Nucleus accumbens (tissue), 56 donors: ENCODE data around the gene RNF212B.

Source experiments
- DNase-seq, 56 donors: peaks; one replicate each; lab custom pipeline; 2025; lab: John Stamatoyannopoulos, UW

RNF212B gene

DNA sequence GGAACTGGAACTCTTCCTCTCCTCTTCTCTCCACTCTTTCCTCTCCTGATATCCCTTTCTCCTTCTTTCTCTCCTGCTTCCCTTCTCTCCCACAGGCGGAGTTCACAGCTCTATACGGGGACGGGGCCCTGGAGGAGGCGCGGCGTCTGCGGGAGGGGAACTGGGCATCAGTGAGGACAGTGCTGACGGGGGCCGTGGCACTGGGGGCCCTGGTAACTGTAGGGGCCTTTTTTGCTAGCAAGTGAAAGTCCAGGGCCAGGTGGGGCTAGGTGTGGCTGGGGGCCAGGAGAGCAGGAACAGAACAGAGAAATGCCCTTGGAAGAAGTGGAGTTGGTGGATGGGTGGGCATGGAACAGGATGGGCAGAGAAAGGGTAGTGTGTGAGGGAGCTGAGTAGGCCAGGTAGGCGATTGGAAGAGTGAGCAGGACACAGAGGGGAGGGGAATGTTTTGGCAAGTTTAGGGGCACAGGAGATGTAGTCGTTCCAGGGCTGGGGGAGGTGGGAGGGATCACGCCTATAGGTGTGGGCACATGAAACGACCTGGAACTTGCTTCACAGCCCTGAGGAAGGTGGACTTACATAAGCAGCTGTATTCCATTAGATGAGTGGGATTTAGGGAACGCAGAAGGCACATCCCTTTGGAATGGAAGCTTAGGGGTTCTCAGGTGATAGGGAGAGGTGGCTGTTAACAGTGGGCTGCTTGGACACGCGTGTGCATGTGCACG is 71.1 kb downstream of the RNF212B start:
- DNase-seq, result no peak

DNA sequence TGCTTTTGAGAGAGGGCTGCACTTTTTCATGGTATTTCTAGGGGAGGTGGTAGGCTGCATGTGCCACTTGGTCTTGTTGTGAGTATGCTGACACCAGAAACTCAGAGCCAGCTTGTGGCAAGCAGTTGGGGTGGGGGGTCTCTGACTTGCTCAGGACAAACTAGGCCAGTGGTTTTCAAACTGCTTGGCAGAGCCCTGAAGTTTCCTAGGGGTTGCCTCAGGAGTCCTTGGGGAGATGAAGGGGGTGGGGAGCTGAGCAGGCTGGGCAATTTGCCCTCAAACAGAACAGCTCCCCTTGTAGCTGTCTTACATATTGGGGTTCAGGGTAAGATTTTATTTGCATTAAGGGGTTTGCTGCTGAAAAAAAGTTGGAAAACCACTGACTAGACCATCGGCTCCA is 72.8 kb downstream of the RNF212B start:
- no peak for DNase-seq

DNA sequence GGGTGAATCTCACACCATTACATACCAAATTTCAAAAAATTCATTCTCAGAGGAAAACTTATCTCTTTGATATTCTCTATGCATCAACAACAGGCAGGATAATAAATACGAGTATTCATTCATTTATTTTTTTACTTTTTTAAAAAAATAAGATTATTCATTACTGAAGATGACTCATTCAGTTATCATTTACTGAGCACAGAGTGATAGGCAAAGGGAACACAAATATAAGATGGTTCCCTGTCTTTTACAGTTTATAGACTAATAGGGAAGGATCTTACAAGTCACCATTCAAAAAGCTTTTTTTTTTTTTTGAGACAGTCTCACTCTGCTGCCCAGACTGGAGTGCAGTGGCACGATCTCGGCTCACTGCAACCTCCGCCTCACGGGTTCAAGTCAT is 78.6 kb downstream of the RNF212B start:
- no peak for DNase-seq

DNA sequence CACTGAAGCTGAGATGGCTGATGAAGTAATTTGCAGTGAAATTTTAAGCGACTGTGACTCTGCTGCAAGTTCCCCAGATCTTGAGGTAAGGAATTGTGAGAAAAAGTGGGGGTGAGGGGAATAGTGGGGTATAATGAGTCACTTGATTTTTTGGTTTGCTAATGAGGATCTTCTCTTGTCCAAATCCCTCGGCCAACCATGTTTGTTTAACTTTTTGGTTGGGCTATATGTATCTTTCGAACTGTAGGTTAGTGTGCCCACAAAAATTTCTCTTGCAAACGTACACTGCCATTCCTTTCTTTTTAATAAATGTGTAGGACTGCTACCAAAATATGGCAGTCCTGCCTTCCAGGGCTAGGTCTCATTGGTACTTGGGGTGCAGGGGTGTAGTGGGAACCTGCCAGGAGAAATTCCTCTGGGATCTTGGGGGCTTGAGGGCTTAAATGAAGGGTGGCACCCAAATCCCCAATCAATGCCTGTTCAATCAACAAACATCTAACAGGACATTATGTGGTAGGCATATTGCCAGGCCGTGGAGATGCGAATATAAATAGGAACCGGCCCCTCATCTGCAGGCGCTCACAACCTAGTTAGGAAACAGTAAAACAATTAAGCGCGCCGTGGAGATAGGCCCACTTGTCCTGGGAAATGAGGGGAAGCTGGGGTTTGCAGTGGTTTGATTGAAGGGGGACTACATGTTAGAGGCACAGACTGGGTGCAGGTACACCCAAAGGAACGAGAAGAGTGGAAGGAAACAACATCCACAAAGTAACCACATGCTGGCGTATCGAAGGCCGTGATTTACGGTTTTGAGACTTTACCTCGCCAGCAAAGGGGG is 82.2 kb downstream of the RNF212B start:
- no peak for DNase-seq

DNA sequence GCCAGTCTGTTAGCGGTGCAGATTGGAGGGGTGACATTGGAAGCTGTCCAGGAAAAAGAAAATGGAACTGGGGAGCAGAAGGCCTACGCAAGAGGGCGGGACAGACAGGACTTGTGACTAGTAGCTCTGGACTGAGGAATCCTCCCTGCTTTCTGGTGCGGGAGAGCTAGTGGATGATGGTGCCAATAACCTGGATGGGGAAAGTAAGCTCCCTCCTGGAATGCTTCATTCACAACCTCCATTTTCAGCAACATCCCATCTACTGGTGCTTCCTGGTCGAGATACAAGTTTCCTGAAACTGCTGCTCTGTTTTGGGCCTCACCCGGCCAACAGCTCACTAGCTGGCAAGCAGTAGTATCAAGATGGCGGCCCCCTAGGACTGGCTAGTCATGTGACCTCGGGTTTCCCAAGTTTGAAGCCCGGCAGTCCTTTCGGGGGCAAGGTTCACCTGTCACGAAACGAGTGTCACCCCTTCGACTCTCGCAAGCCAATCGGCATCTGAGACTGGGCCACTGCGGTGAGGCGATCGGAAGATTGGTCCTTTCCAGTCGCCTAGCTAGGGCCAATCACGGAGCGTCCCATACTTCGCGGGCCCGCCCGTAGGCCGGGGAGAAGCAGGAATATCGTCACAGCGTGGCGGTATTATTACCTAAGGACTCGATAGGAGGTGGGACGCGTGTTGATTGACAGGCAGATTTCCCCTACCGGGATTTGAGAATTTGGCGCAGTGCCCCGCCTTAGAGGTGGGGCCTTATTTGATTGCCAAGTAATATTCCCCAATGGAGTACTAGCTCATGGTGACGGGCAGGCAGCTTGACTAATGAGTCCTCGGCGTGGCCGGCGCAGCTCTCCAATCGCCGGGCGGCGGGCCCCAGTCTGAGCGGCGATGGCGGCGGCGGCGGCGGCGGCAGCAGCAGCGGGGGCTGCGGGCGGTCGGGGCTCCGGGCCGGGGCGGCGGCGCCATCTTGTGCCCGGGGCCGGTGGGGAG is 83.1 kb downstream of the RNF212B start, which contains the start of gene PABPN1:
Gene PABPN1 (plus strand): TSS at position 874 of the 988 bp plus-strand sequence. CDS start 13 bp downstream, at position 887.
- peak; percentile 87 to 100 (median 99) for DNase-seq

DNA sequence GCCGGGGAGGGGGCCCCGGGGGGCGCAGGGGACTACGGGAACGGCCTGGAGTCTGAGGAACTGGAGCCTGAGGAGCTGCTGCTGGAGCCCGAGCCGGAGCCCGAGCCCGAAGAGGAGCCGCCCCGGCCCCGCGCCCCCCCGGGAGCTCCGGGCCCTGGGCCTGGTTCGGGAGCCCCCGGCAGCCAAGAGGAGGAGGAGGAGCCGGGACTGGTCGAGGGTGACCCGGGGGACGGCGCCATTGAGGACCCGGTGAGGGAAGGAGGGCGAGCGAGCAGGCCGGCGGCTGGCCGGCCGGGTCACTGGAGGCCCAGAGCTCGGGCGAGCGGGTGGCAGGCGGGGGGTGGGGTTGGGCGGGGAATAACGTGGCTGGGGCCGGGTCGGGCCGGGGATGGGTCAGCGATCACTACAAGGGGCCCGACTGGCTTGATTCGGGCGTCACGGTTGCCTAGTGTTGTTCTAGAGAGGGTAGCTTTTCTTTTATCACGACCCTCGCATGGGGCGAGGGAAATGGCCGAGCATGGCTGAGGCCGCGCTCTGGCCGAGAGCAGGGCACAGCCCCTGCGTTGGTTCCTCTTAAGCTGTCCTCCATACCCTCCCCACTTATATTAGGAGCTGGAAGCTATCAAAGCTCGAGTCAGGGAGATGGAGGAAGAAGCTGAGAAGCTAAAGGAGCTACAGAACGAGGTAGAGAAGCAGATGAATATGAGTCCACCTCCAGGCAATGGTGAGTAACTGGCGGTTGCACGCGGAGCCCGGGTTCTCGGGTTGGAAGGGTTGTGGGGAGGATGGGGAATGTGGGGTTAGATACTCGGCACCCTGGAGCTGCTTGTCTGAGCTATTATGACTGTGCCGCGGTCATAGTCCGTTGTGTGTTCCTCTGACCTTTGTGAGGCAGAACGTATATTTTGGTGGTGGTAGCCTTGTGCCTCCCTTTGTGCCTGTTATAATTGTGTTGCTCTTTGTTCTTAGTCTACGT is 84.1 kb downstream of the RNF212B start:
- peak in 27 of 56 donors; percentile 12 to 74 (median 66) for DNase-seq
